Ishikawa (cell line): ENCODE data around the gene PPME1.

Source experiments
- CEBPB ChIP-seq: IDR thresholded peaks from 2 replicates; pipeline ENCODE4 v1.6.1; 2012
- CREB1 ChIP-seq: IDR thresholded peaks from 2 replicates; pipeline ENCODE4 v1.6.1; 2012; ENCODE audit warnings: low read depth
- EGR1 ChIP-seq: IDR thresholded peaks from 2 replicates; pipeline ENCODE4 v1.6.1; 2012
- EP300 ChIP-seq: IDR thresholded peaks from 2 replicates; pipeline ENCODE4 v1.6.1; 2012; ENCODE audit warnings: borderline replicate concordance
- FOXM1 ChIP-seq: IDR thresholded peaks from 2 replicates; pipeline ENCODE4 v1.6.1; 2012; ENCODE audit warnings: low read depth, borderline replicate concordance
- NFIC ChIP-seq: IDR thresholded peaks from 2 replicates; pipeline ENCODE4 v1.6.1; 2012
- RAD21 ChIP-seq: IDR thresholded peaks from 2 replicates; pipeline ENCODE4 v1.6.1; 2012; ENCODE audit warnings: low read depth
- TAF1 ChIP-seq: IDR thresholded peaks from 2 replicates; pipeline ENCODE4 v1.6.1; 2012; ENCODE audit warnings: low read depth, mild to moderate bottlenecking
- TEAD4 ChIP-seq: IDR thresholded peaks from 2 replicates; pipeline ENCODE4 v1.6.1; 2012
- YY1 ChIP-seq: IDR thresholded peaks from 2 replicates; pipeline ENCODE4 v1.6.1; 2012; ENCODE audit warnings: low read depth
- ZBTB7A ChIP-seq: IDR thresholded peaks from 2 replicates; pipeline ENCODE4 v1.6.1; 2012; ENCODE audit warnings: low read depth
- TF ChIP-seq, protein P1 (sequence below): IDR thresholded peaks from 2 replicates; pipeline ENCODE4 v1.6.1; 2012
- TF ChIP-seq, protein P2 (sequence below): IDR thresholded peaks from 2 replicates; pipeline ENCODE4 v1.6.1; 2012; ENCODE audit warnings: low read depth, mild to moderate bottlenecking
- TF ChIP-seq, protein P3 (sequence below): IDR thresholded peaks from 2 replicates; pipeline ENCODE4 v1.6.1; 2012

PPME1 gene

DNA sequence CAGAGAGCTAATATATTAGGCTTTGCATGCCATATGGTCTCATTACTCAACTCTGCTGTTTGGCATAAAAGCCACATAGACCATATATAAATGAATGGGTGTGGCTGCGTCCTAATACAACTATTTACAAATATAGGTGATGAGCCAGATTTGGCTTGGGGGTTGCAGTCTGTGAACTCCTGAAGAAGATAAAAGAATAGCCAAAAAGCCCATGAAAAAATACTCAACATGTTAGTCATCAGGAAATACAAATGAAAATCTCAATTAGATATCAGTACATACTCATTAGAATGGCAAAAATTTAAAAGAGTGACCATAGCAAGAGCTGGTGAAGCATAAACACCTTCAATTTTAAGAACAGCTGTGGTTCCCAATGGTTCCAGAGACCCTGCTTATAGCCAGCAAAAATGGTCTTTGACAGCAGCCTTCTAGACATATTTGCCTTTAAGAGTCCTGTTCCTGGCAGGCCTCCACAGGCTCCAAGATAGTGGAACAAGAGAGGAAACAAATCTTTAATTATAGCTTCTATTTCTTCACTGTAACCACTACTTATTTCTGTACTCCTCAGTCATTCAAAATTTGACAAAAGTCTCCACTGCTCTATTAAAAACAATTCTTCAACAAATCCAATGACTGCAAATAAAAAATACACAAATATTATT is 16.3 kb upstream of the PPME1 start:
- TF ChIP-seq CEBPB (no peak), FOXM1 (no peak), ZBTB7A (no peak)

DNA sequence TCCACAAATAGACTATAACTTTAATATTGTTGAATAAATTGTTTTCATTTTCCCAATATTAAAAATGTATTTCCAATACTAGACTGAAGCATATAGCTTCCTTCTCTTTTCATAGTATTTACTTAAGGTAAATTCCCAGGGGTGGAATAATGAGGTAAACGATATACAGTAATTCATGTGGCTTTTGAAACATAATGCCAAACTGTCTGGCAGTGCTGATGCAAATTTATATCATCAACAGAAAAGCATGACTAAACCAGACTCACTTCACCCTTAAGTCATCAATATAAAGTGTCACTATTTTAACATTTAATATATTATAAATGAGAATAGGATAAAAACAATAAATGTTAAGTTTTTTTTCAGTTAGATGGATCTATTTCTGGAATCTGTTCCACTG is 13.9 kb upstream of the PPME1 start:
- TF ChIP-seq FOXM1, result no peak
- TF ChIP-seq CREB1, result no peak
- no peak for TF ChIP-seq CEBPB
- TF ChIP-seq TEAD4, result no peak
- TF ChIP-seq NFIC, result no peak
- no peak for TF ChIP-seq ZBTB7A
- TF ChIP-seq, protein P1, sequence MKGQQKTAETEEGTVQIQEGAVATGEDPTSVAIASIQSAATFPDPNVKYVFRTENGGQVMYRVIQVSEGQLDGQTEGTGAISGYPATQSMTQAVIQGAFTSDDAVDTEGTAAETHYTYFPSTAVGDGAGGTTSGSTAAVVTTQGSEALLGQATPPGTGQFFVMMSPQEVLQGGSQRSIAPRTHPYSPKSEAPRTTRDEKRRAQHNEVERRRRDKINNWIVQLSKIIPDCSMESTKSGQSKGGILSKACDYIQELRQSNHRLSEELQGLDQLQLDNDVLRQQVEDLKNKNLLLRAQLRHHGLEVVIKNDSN, result no peak

DNA sequence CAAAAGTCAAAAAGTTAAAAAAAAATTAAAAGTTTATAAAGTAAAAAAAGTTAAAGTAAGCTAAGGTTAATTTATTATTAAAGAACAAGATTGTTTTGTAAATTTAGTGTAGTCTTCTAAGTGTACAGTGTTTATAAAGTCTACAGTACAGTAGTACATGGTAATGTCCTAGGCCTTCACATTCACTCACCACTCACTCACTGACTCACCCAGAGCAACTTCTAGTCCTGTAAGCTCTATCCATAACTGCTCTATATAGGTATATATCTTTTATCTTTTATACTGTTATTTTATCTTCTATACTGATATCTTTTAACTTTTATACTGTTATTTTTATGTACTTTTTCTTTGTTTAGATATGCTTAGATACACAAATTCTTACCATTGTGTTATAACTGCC is 11.4 kb upstream of the PPME1 start:
- no peak for TF ChIP-seq TEAD4
- no peak for TF ChIP-seq CEBPB
- TF ChIP-seq EP300, result no peak
- no peak for TF ChIP-seq CREB1
- TF ChIP-seq ZBTB7A, result no peak
- TF ChIP-seq, protein P1, result no peak
- no peak for TF ChIP-seq NFIC
- no peak for TF ChIP-seq TAF1
- no peak for TF ChIP-seq YY1
- TF ChIP-seq RAD21, result no peak

DNA sequence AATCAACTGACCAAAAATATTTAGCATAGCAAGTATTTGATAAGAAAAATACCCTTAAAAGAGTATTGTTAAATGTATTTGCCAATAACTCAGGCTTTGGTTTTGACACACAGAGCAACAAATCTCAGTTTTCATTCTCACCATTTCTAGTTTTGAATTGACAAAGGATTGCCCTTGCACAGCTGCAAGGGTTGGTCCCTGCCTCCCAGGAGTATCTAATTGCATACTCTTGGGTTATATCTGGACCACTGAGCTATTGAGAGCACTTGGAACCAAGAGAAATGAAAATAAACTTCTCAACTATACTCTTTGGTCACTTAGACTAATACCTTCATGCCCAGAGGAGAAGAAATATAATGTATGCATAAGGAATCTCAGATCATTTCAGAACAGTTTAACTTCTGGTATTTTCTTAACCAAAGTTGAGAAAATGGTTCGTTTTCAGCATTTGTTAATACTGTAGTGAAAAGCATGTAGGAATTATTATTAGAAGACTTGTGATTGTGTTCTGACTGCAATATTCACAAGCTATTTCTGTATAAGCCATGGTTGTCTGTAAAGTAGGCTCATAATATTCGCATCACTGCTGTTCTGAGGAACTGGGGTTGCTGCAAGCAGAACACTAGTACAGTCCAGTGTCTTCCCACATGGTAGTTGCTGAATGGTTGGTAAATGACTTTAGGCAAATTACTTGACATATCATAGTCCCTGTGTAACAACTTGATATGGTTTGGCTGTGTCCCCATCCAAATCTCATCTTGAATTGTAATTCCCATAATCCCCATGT is 8.2 kb upstream of the PPME1 start:
- TF ChIP-seq TEAD4, result no peak
- TF ChIP-seq RAD21, result no peak
- TF ChIP-seq FOXM1, result no peak
- TF ChIP-seq, protein P1, result no peak
- TF ChIP-seq CEBPB, result no peak
- TF ChIP-seq, protein P2, sequence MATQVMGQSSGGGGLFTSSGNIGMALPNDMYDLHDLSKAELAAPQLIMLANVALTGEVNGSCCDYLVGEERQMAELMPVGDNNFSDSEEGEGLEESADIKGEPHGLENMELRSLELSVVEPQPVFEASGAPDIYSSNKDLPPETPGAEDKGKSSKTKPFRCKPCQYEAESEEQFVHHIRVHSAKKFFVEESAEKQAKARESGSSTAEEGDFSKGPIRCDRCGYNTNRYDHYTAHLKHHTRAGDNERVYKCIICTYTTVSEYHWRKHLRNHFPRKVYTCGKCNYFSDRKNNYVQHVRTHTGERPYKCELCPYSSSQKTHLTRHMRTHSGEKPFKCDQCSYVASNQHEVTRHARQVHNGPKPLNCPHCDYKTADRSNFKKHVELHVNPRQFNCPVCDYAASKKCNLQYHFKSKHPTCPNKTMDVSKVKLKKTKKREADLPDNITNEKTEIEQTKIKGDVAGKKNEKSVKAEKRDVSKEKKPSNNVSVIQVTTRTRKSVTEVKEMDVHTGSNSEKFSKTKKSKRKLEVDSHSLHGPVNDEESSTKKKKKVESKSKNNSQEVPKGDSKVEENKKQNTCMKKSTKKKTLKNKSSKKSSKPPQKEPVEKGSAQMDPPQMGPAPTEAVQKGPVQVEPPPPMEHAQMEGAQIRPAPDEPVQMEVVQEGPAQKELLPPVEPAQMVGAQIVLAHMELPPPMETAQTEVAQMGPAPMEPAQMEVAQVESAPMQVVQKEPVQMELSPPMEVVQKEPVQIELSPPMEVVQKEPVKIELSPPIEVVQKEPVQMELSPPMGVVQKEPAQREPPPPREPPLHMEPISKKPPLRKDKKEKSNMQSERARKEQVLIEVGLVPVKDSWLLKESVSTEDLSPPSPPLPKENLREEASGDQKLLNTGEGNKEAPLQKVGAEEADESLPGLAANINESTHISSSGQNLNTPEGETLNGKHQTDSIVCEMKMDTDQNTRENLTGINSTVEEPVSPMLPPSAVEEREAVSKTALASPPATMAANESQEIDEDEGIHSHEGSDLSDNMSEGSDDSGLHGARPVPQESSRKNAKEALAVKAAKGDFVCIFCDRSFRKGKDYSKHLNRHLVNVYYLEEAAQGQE, result no peak
- TF ChIP-seq YY1, result no peak
- TF ChIP-seq, protein P3, sequence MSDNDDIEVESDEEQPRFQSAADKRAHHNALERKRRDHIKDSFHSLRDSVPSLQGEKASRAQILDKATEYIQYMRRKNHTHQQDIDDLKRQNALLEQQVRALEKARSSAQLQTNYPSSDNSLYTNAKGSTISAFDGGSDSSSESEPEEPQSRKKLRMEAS, result no peak

DNA sequence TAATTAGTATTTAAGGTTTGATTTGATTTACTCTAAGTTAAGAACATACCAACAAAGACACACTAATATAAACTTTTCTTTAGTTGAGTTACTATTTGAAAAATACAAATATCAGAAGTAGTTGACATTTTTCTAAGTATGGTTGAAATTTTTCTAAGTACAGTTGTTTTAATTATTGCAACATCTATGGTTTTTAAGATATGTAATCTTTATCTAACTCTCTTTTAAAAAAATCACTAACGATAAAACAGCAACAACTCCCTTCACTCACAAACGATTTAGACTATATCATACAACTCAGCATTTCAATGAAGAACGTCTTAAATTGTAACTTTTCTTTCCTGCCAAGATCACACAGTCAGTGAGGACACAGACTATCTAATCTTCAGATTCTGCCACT is 2.3 kb upstream of the PPME1 start:
- TF ChIP-seq TAF1, result no peak
- TF ChIP-seq EGR1, result no peak
- no peak for TF ChIP-seq RAD21
- TF ChIP-seq, protein P1, result no peak
- TF ChIP-seq, protein P3, result no peak
- TF ChIP-seq NFIC, result no peak
- TF ChIP-seq, protein P2, result no peak
